Measurements from ENCODE around the gene EIF3B. TPM values are rescaled to one million over a fixed set of nuclear protein-coding genes. Genes with fewer than 3 reads are reported as not detected.
A peak's percentile ranks its signal among the peaks of the same experiment; 100 is the strongest.

EIF3B gene
- total and polyA plus RNA-seq, 9 of the 15 experiments (the other 6 are each of a cell fraction or from before 2014, with no cell fraction given) = 25.9 to 494 (median 357) TPM

GRCh38 chr7:2353113-2353935 is 1.3 kb upstream of the EIF3B start (continued):
- no peak for TF ChIP-seq HDAC8 (tag; IDR thresholded peaks at IDR 0.05)
- TF ChIP-seq ZNF707 (CRISPR knock-in tag; conservative IDR thresholded peaks at IDR 0.05) = 0 out of 2 replicates have a peak, but pooled peaks have one; percentile 11
- TF ChIP-seq ZNF121 (CRISPR knock-in tag; conservative IDR thresholded peaks at IDR 0.05) = peak; percentile 90
- no peak for TF ChIP-seq RBM14 (IDR thresholded peaks at IDR 0.05; ENCODE audit: borderline replicate concordance, insufficient read depth, low read depth, low read length)
- no peak for TF ChIP-seq NR0B1 (IDR thresholded peaks at IDR 0.05; ENCODE audit: partially characterized antibody)
- TF ChIP-seq XRCC5 (IDR thresholded peaks at IDR 0.05; ENCODE audit: low read depth, low read length) = 0 out of 2 replicates have a peak, but pooled peaks have one; percentile 31
- TF ChIP-seq KDM1A (IDR thresholded peaks at IDR 0.05) = peak; percentile 53 to 57
- TF ChIP-seq ZNF644 (tag; IDR thresholded peaks at IDR 0.05; ENCODE audit: low read depth) = no peak
- TF ChIP-seq CREB3L1 (IDR thresholded peaks at IDR 0.05; ENCODE audit: borderline replicate concordance, low read depth) = 0 out of 2 replicates have a peak, but pooled peaks have one; percentile 64
- no peak for TF ChIP-seq ZNF780A (CRISPR knock-in tag; IDR thresholded peaks at IDR 0.05)
- TF ChIP-seq PHF21A (IDR thresholded peaks at IDR 0.05; ENCODE audit: borderline replicate concordance, low read depth) = peak; percentile 90; the same call in 1 of the 2 replicates
- TF ChIP-seq NR1H2 (CRISPR knock-in tag; IDR thresholded peaks at IDR 0.05) = no peak
- 0 out of 2 replicates have a peak, but pooled peaks have one; percentile 22 for TF ChIP-seq PTRF (tag; IDR thresholded peaks at IDR 0.05)
- no peak for TF ChIP-seq ARNT (IDR thresholded peaks at IDR 0.05)
- TF ChIP-seq PCBP1 (IDR thresholded peaks at IDR 0.05; ENCODE audit: low read depth, low read length, poor library complexity, severe bottlenecking) = no peak
- no peak for TF ChIP-seq ARID1B (IDR thresholded peaks at IDR 0.05)
- peak; percentile 88; the same call in 1 of the 2 replicates for TF ChIP-seq CREB3 (tag; conservative IDR thresholded peaks at IDR 0.05; ENCODE audit: low read depth)
- 0 out of 2 replicates have a peak, but pooled peaks have one; percentile 36 for TF ChIP-seq ZNF174 (CRISPR knock-in tag; IDR thresholded peaks at IDR 0.05)

Data from K562 (cell line).